ENCODE data around the gene NT5C2.

- TF ChIP-seq EZH2phosphoT487 (IDR thresholded peaks at IDR 0.05; ENCODE audit: borderline replicate concordance) (no peak), CTCF (conservative IDR thresholded peaks at IDR 0.05; ENCODE audit: low read length) (no peak)
Observed at GRCh38 chr10:103202319-103202718, 9.2 kb upstream of the NT5C2 start.

Data from Loucy (cell line).